Hepatocyte (in vitro differentiated cells): ENCODE measurements around the gene GPC5.

Experiments
- CTCF ChIP-seq: fragments of 200-600 bp; sonication (generic); IDR thresholded peaks from 2 replicates; pipeline ENCODE4 v1.5.1; 2016; ENCODE audit warnings: antibody characterized with exemption, mild to moderate bottlenecking; ENCODE audit not compliant: poor library complexity
- EZH2 ChIP-seq: fragments of 200-600 bp; sonication (generic); IDR thresholded peaks from 2 replicates; pipeline ENCODE4 v1.6.1; 2016; ENCODE audit warnings: antibody characterized with exemption, mild to moderate bottlenecking, borderline replicate concordance

- TF ChIP-seq EZH2 (no peak), CTCF (no peak)
These were observed 557.3 kb downstream of the GPC5 start for GRCh38 chr13:91955546-91956355.
